Liver (tissue), 9 donors: ENCODE results near the gene SLC25A34. TPM values are rescaled to one million over a fixed set of nuclear protein-coding genes. Genes with fewer than 3 reads are reported as not detected.

Experiments
- DNase-seq: peaks from one replicate; pipeline ENCODE4 v3.0.0-alpha.2; 2017; ENCODE audit warnings: low spot score
- H3K27ac ChIP-seq, 2 donors: one replicate each; pipeline ENCODE4 v1.7.0; 2013; ENCODE audit warnings: inconsistent platforms in 2 of 2, low read length in 2 of 2, control low read depth in 1 of 2, low read depth in 1 of 2, mild to moderate bottlenecking in 1 of 2
- H3K27me3 ChIP-seq, 4 donors: one replicate each; pipeline versions ENCODE4 v1.6.1 to v1.7.0; 2013; ENCODE audit warnings: low read length in 3 of 4, inconsistent platforms in 1 of 4, mild to moderate bottlenecking in 1 of 4, moderate library complexity in 1 of 4; ENCODE audit not compliant: control insufficient read depth in 4 of 4, insufficient read depth in 4 of 4
- H3K36me3 ChIP-seq, 4 donors: one replicate each; pipeline versions ENCODE4 v1.6.1 to v1.7.0; 2013; ENCODE audit warnings: low read length in 3 of 4, mild to moderate bottlenecking in 3 of 4, low read depth in 1 of 4, moderate library complexity in 1 of 4; ENCODE audit not compliant: control insufficient read depth in 4 of 4, insufficient read depth in 3 of 4
- H3K4me1 ChIP-seq, 4 donors: one replicate each; pipeline versions ENCODE4 v1.6.1 to v1.7.0; 2013; ENCODE audit warnings: low read length in 3 of 4, mild to moderate bottlenecking in 3 of 4, moderate library complexity in 1 of 4; ENCODE audit not compliant: control insufficient read depth in 4 of 4, insufficient read depth in 4 of 4
- H3K4me3 ChIP-seq, 3 donors: one replicate each; pipeline versions ENCODE4 v1.6.1 to v1.7.0; 2013; ENCODE audit warnings: low read length in 3 of 3, control low read depth in 1 of 3, low read depth in 1 of 3, mild to moderate bottlenecking in 1 of 3
- H3K9ac ChIP-seq, 2 donors: one replicate each; pipeline ENCODE4 v1.7.0; 2013; ENCODE audit warnings: low read length in 2 of 2, mild to moderate bottlenecking in 2 of 2, moderate library complexity in 2 of 2, control low read depth in 1 of 2, low read depth in 1 of 2
- H3K9me3 ChIP-seq, 4 donors: one replicate each; pipeline versions ENCODE4 v1.6.1 to v1.7.0; 2013; ENCODE audit warnings: low read length in 3 of 4; ENCODE audit not compliant: control insufficient read depth in 4 of 4
- ATF3 ChIP-seq: IDR thresholded peaks from 2 replicates; pipeline ENCODE4 v1.6.1; 2016; ENCODE audit warnings: antibody characterized with exemption
- CTCF ChIP-seq: fragments of 150-350 bp; IDR thresholded peaks from 2 replicates; pipeline ENCODE4 v1.5.1; 2017; ENCODE audit warnings: improper control_type of control experiment, low read depth, low read length; ENCODE audit not compliant: missing input control
- EGR1 ChIP-seq, 2 donors: IDR thresholded peaks; 2 replicates each; pipeline ENCODE4 v1.6.1; 2016 to 2018; ENCODE audit warnings: antibody characterized with exemption in 2 of 2, low read depth in 2 of 2
- FOXA1 ChIP-seq: IDR thresholded peaks from 2 replicates; pipeline ENCODE4 v1.6.1; 2016; ENCODE audit warnings: antibody characterized with exemption
- GABPA ChIP-seq, 2 donors: IDR thresholded peaks in 1 of 2; conservative IDR thresholded peaks in 1 of 2; 2 replicates each; pipeline ENCODE4 v1.6.1; 2016; ENCODE audit warnings: antibody characterized with exemption in 2 of 2, mild to moderate bottlenecking in 1 of 2, moderate library complexity in 1 of 2
- HNF4A ChIP-seq, 2 donors: conservative IDR thresholded peaks; 2 replicates each; pipeline ENCODE4 v1.6.1; 2016; ENCODE audit warnings: antibody characterized with exemption in 2 of 2, mild to moderate bottlenecking in 2 of 2
- HNF4G ChIP-seq: IDR thresholded peaks from 2 replicates; pipeline ENCODE4 v1.6.1; 2016; ENCODE audit warnings: antibody characterized with exemption
- JUND ChIP-seq, 2 donors: IDR thresholded peaks; 2 replicates each; pipeline ENCODE4 v1.6.1; 2016; ENCODE audit warnings: antibody characterized with exemption in 2 of 2
- MAX ChIP-seq: IDR thresholded peaks from 2 replicates; pipeline ENCODE4 v1.6.1; 2016; ENCODE audit warnings: antibody characterized with exemption
- NR2F2 ChIP-seq: IDR thresholded peaks from 2 replicates; pipeline ENCODE4 v1.6.1; 2016; ENCODE audit warnings: antibody characterized with exemption
- RAD21 ChIP-seq, 2 donors: IDR thresholded peaks; 2 replicates each; pipeline ENCODE4 v1.6.1; 2016; ENCODE audit warnings: antibody characterized with exemption in 2 of 2, mild to moderate bottlenecking in 2 of 2
- REST ChIP-seq: IDR thresholded peaks from 2 replicates; pipeline ENCODE4 v1.6.1; 2016; ENCODE audit warnings: antibody characterized with exemption, mild to moderate bottlenecking
- TAF1 ChIP-seq: conservative IDR thresholded peaks from 2 replicates; pipeline ENCODE4 v1.6.1; 2016; ENCODE audit warnings: antibody characterized with exemption, mild to moderate bottlenecking
- ZBTB33 ChIP-seq: IDR thresholded peaks from 2 replicates; pipeline ENCODE4 v1.6.1; 2016; ENCODE audit warnings: antibody characterized with exemption
- WGBS: extraction: QIAGEN DNeasy Blood & Tissue Kit; methylation state at CpG from one replicate; pipeline ENCODE4 v1.1.7; 2013; 5-methylcytosine and 5-hydroxymethylcytosine counted together
- polyA plus RNA-seq, 2 donors: library from polyadenylated mRNA; stranded (reverse) in 1 of 2; unstranded in 1 of 2; fragments of 200-250 nt in 1 of 2; fragments of >200 nt in 1 of 2; fragmentation: Nextera tagmentation in 1 of 2; extraction: Ambion mirVana in 1 of 2; gene quantifications; one replicate each; pipeline versions ENCODE4 v1.2.1 to v1.2.3, GENCODE V29; 2013 to 2015
- total RNA-seq, 2 donors: library from RNA; depleted of rRNA; stranded (reverse); fragments of >200 nt; gene quantifications; one replicate each; pipeline ENCODE4 v1.2.3, GENCODE V29; 2014
- donor health status: healthy.
- donor health status: healthy.
- donor health status: healthy.
- donor health status: healthy.
- donor health status: healthy.

SLC25A34 gene
- total and polyA plus RNA-seq, 4 donors, result 0.79 to 7.3 (median 2.4) TPM

GRCh38 chr1:15719381-15720120, 16.5 kb upstream of the SLC25A34 start:
- 96% methylated on average over 12 of the region's 12 CpGs for WGBS
- Histone ChIP-seq H3K4me1 (peaks cover 0 to 16% (median 13%) of the 10 kb centered on the region in 4 donors), H3K4me3 (no peak overlapping the region), H3K9ac (no peak overlapping the region), H3K27ac (no peak overlapping the region), H3K27me3 (no peaks in the 10 kb centered on the region), H3K9me3 (no peaks in the 10 kb centered on the region), H3K36me3 (peaks cover 0 to 24% (median 4%) of the 10 kb centered on the region in 4 donors)
- DNase-seq, result no peak
- TF ChIP-seq TAF1 (no peak), ATF3 (no peak), REST (no peak), HNF4A (conservative IDR thresholded peaks at IDR 0.05) (no peak), ZBTB33 (no peak), RAD21 (IDR thresholded peaks at IDR 0.05) (no peak), HNF4G (no peak), JUND (IDR thresholded peaks at IDR 0.05) (no peak), GABPA (IDR thresholded peaks at IDR 0.05 in 1 of 2, conservative IDR thresholded peaks at IDR 0.05 in 1 of 2) (no peak), MAX (no peak), EGR1 (IDR thresholded peaks at IDR 0.05; ENCODE audit: low read depth in 2 of 2) (no peak), CTCF (no peak), FOXA1 (no peak), NR2F2 (no peak)

GRCh38 chr1:15720861-15721260, 15.2 kb upstream of the SLC25A34 start:
- WGBS, result 96% methylated on average over 3 of the region's 3 CpGs
- Histone ChIP-seq H3K9ac (no peak overlapping the region), H3K27me3 (no peaks in the 10 kb centered on the region), H3K36me3 (peaks cover 0 to 29% (median 9%) of the 10 kb centered on the region in 4 donors), H3K27ac (no peak overlapping the region), H3K9me3 (no peaks in the 10 kb centered on the region), H3K4me3 (no peak overlapping the region), H3K4me1 (peaks cover 0 to 16% (median 10%) of the 10 kb centered on the region in 4 donors)
- no peak for DNase-seq
- TF ChIP-seq CTCF, result no peak
- no peak for TF ChIP-seq HNF4A (conservative IDR thresholded peaks at IDR 0.05)
- no peak for TF ChIP-seq MAX
- no peak for TF ChIP-seq EGR1 (IDR thresholded peaks at IDR 0.05; ENCODE audit: low read depth in 2 of 2)
- TF ChIP-seq FOXA1, result no peak
- TF ChIP-seq JUND (IDR thresholded peaks at IDR 0.05), result no peak
- no peak for TF ChIP-seq ZBTB33
